Trophoblast cell (in vitro differentiated cells and primary cell): Measurements from ENCODE around the gene BCKDK.

Experiments
- DNase-seq, 2 donors: peaks; one replicate each; pipeline ENCODE4 v3.0.0-alpha.2; 2016
- H2AFZ ChIP-seq: 2 replicates; pipeline ENCODE4 v1.6.1; 2013; ENCODE audit warnings: low read length, moderate library complexity, mild to moderate bottlenecking; ENCODE audit not compliant: insufficient read depth, poor library complexity
- H2AK5ac ChIP-seq: 2 replicates; pipeline ENCODE4 v1.6.1; 2013; ENCODE audit warnings: mild to moderate bottlenecking, low read length
- H2BK120ac ChIP-seq: 2 replicates; pipeline ENCODE4 v1.6.1; 2013; ENCODE audit warnings: low read length, mild to moderate bottlenecking, moderate library complexity; ENCODE audit not compliant: insufficient read depth, poor library complexity
- H2BK12ac ChIP-seq: 2 replicates; pipeline ENCODE4 v1.6.1; 2013; ENCODE audit warnings: mild to moderate bottlenecking, low read length, moderate library complexity
- H2BK5ac ChIP-seq: 2 replicates; pipeline ENCODE4 v1.6.1; 2013; ENCODE audit warnings: low read length, low read depth, moderate library complexity, mild to moderate bottlenecking; ENCODE audit not compliant: poor library complexity
- H3K14ac ChIP-seq: 2 replicates; pipeline ENCODE4 v1.6.1; 2013; ENCODE audit warnings: mild to moderate bottlenecking, low read length
- H3K18ac ChIP-seq: 2 replicates; pipeline ENCODE4 v1.6.1; 2013; ENCODE audit warnings: mild to moderate bottlenecking, low read length
- H3K23ac ChIP-seq: 2 replicates; pipeline ENCODE4 v1.6.1; 2013; ENCODE audit warnings: low read length
- H3K27ac ChIP-seq: 2 replicates; pipeline ENCODE4 v1.5.1; 2013; ENCODE audit warnings: low read depth, mild to moderate bottlenecking, inconsistent platforms, low read length, moderate library complexity
- H3K27me3 ChIP-seq: 2 replicates; pipeline ENCODE4 v1.6.1; 2013; ENCODE audit warnings: inconsistent platforms, mild to moderate bottlenecking, low read length, moderate library complexity; ENCODE audit not compliant: insufficient read depth
- H3K36me3 ChIP-seq, 2 experiments: 1 replicate in 1 of 2; 2 replicates in 1 of 2; pipeline ENCODE4 v1.6.1; 2013; ENCODE audit warnings: low read length in 2 of 2, mild to moderate bottlenecking in 2 of 2, moderate library complexity in 1 of 2; ENCODE audit not compliant: insufficient read depth in 2 of 2, control insufficient read depth in 1 of 2
- H3K4ac ChIP-seq: 2 replicates; pipeline ENCODE4 v1.6.1; 2013; ENCODE audit warnings: low read depth, mild to moderate bottlenecking, low read length, moderate library complexity
- H3K4me1 ChIP-seq, 2 experiments: 1 replicate in 1 of 2; 2 replicates in 1 of 2; pipeline ENCODE4 v1.6.1; 2013; ENCODE audit warnings: low read length in 2 of 2, mild to moderate bottlenecking in 2 of 2, moderate library complexity in 1 of 2; ENCODE audit not compliant: insufficient read depth in 2 of 2, control insufficient read depth in 1 of 2
- H3K4me2 ChIP-seq: 2 replicates; pipeline ENCODE4 v1.6.1; 2013; ENCODE audit warnings: inconsistent platforms, mild to moderate bottlenecking, low read length, moderate library complexity
- H3K4me3 ChIP-seq: 2 replicates; pipeline ENCODE4 v1.5.1; 2013; ENCODE audit warnings: mild to moderate bottlenecking, low read depth, low read length, inconsistent platforms
- H3K79me1 ChIP-seq: one replicate; pipeline ENCODE4 v1.6.1; 2013; ENCODE audit warnings: low read length
- H3K79me2 ChIP-seq: 2 replicates; pipeline ENCODE4 v1.6.1; 2013; ENCODE audit warnings: low read length, mild to moderate bottlenecking; ENCODE audit not compliant: control insufficient read depth, insufficient read depth, poor library complexity
- H3K9ac ChIP-seq: 2 replicates; pipeline ENCODE4 v1.6.1; 2013; ENCODE audit warnings: mild to moderate bottlenecking, low read length
- H3K9me3 ChIP-seq: 2 replicates; pipeline ENCODE4 v1.6.1; 2013; ENCODE audit warnings: low read depth, mild to moderate bottlenecking, control low read depth, inconsistent platforms, low read length; ENCODE audit not compliant: insufficient read depth
- H4K12ac ChIP-seq: 2 replicates; pipeline ENCODE4 v1.6.1; 2013; ENCODE audit warnings: low read depth, mild to moderate bottlenecking, low read length, moderate library complexity
- H4K8ac ChIP-seq: 2 replicates; pipeline ENCODE4 v1.6.1; 2013; ENCODE audit warnings: low read depth, mild to moderate bottlenecking, low read length, moderate library complexity
- H4K91ac ChIP-seq: one replicate; pipeline ENCODE4 v1.6.1; 2013; ENCODE audit warnings: low read depth, mild to moderate bottlenecking, low read length, moderate library complexity
- WGBS: extraction: QIAGEN DNeasy Blood & Tissue Kit; methylation state at CpG from one replicate; pipeline ENCODE4 v1.1.7; 2013; ENCODE audit warnings: missing lambda C conversion rate; ENCODE audit not compliant: insufficient read length, insufficient coverage; ENCODE audit errors: extremely low coverage; 5-methylcytosine and 5-hydroxymethylcytosine counted together

The BCKDK gene

GRCh38 chr16:31110106-31111034 lies 2.2 kb downstream of the BCKDK start:
- Histone ChIP-seq H3K23ac (no peak overlapping the region), H3K36me3 (peaks cover 36 to 40% of the 10 kb centered on the region in 2 experiments), H3K79me2 (peaks cover 6% of the 10 kb centered on the region), H2BK5ac (no peak overlapping the region), H3K4me2 (no peak overlapping the region), H3K9ac (no peak overlapping the region), H3K27ac (no peak overlapping the region), H2BK120ac (no peak overlapping the region), H3K4me3 (no peak overlapping the region), H2AFZ (no peak overlapping the region), H3K27me3 (no peaks in the 10 kb centered on the region), H4K8ac (no peak overlapping the region), H4K91ac (no peak overlapping the region), H3K18ac (no peak overlapping the region), H3K4me1 (peaks cover 0 to 14% of the 10 kb centered on the region in 2 experiments), H4K12ac (no peak overlapping the region), H3K14ac (no peak overlapping the region), H3K4ac (no peak overlapping the region), H3K9me3 (peaks cover 1% of the 10 kb centered on the region), H2AK5ac (no peak overlapping the region), H3K79me1 (peaks cover 6% of the 10 kb centered on the region), H2BK12ac (no peak overlapping the region)
- WGBS = no CpG with 5 or more reads among the region's 26 CpGs
- no peak for DNase-seq

GRCh38 chr16:31111881-31112466 lies 3.8 kb downstream of the BCKDK start:
- Histone ChIP-seq H3K27ac (no peak overlapping the region), H2AFZ (no peak overlapping the region), H3K23ac (no peak overlapping the region), H4K8ac (no peak overlapping the region), H3K9ac (no peak overlapping the region), H3K79me1 (peaks cover 6% of the 10 kb centered on the region), H3K14ac (no peak overlapping the region), H3K79me2 (peaks cover 6% of the 10 kb centered on the region), H3K36me3 (peaks cover 36 to 40% of the 10 kb centered on the region in 2 experiments), H4K91ac (no peak overlapping the region), H3K4me2 (no peak overlapping the region), H2BK120ac (no peak overlapping the region), H2BK12ac (no peak overlapping the region), H3K4me3 (no peak overlapping the region), H2AK5ac (no peak overlapping the region), H3K9me3 (peaks cover 1% of the 10 kb centered on the region), H3K4me1 (peaks cover 2 to 13% of the 10 kb centered on the region in 2 experiments), H4K12ac (no peak overlapping the region), H3K27me3 (no peaks in the 10 kb centered on the region), H3K18ac (no peak overlapping the region), H2BK5ac (no peak overlapping the region), H3K4ac (no peak overlapping the region)
- WGBS = no CpG with 5 or more reads among the region's 23 CpGs
- DNase-seq = no peak

DNA sequence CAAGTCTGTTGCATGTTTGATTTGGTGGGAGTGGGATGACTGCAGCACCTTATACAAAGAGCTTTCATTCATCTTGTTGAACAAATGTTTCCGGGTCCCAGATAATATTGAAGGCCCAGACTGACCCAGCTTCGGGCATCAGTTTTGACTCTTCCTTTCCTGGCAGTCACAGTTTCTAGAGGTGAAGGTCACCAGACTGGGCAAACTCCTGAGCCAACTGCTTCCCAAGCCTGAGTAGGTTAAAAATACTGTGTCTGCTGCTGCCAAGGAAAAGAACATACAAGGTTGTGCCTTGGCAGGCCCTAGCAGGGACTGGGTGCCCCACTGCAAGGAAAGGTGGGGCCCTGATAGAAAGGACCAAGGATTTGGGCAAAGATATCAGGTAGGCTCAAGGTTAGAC lies 4.5 kb downstream of the BCKDK start:
- WGBS = no CpG with 5 or more reads among the region's 2 CpGs
- peaks cover 8% of the 10 kb centered on the region for H3K79me1 ChIP-seq
- peaks cover 2 to 13% of the 10 kb centered on the region in 2 experiments for H3K4me1 ChIP-seq
- H4K12ac ChIP-seq = no peak overlapping the region
- no peak overlapping the region for H2AK5ac ChIP-seq
- no peak overlapping the region for H3K27ac ChIP-seq
- H3K4me2 ChIP-seq = no peak overlapping the region
- no peak overlapping the region for H2BK120ac ChIP-seq
- no peak overlapping the region for H4K91ac ChIP-seq
- no peak overlapping the region for H3K23ac ChIP-seq
- H3K4ac ChIP-seq = no peak overlapping the region
- no peak overlapping the region for H2BK5ac ChIP-seq
- DNase-seq = no peak
- no peak overlapping the region for H3K9ac ChIP-seq
- no peak overlapping the region for H3K14ac ChIP-seq
- peaks cover 36 to 40% of the 10 kb centered on the region in 2 experiments for H3K36me3 ChIP-seq
- no peak overlapping the region for H2BK12ac ChIP-seq
- H3K27me3 ChIP-seq = no peaks in the 10 kb centered on the region
- H3K18ac ChIP-seq = no peak overlapping the region
- H3K4me3 ChIP-seq = no peak overlapping the region
- H3K9me3 ChIP-seq = peaks cover 1% of the 10 kb centered on the region
- H2AFZ ChIP-seq = no peak overlapping the region
- peaks cover 6% of the 10 kb centered on the region for H3K79me2 ChIP-seq
- H4K8ac ChIP-seq = no peak overlapping the region

DNA sequence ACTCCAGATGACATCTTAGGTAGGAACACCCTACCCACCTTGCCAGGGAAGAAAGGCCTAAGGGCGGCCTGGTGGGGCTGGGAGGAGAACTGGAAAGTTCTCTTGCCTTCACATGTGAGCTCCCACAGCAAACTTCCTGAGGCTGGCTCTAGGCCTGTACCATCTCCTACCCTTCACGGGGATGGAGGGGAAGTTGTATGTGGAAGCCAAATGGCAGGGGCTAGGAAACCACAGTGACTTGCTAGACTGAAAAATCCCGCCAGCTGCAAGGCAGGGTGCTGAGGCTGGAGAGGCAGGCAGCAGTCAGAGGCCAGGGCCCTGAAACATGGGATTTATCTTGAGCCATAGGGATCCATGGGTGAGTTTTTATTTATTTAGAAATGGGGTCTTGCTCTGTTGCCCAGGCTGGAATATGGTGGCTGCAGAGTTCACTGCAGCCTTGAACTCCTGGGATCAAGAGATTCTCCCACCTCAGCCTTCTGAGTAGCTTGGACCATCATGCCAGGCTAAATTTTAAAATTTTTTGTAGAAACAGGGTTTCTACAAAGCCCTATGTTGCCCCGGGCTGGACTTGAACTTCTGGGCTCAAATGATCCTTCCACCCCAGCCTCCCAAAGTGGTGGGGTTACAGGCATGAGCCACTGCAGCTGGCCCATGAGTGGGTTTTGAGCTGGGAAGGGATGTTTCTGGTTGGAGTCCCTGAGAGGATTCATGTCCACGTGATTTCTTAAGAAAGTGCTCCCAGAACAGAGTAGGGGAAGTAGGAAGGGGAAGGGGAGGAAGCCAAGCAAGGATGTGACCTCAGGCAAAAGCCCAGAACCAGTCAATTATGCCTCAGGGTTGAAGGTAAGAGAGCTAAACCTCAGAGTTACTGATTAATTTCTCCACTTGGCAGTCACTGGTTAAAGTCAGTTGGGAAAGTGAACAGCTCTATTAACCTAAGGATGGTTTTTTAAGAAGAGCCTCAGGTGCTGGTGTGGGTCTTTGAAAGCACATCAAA lies 5.2 kb downstream of the BCKDK start:
- Histone ChIP-seq H3K23ac (no peak overlapping the region), H3K18ac (no peak overlapping the region), H3K36me3 (peaks cover 36 to 40% of the 10 kb centered on the region in 2 experiments), H3K4me3 (no peak overlapping the region), H3K79me1 (peaks cover 10% of the 10 kb centered on the region), H4K12ac (no peak overlapping the region), H2AK5ac (no peak overlapping the region), H3K9ac (no peak overlapping the region), H2BK120ac (no peak overlapping the region), H4K91ac (no peak overlapping the region), H2BK5ac (no peak overlapping the region), H3K9me3 (peaks cover 1% of the 10 kb centered on the region), H3K27ac (no peak overlapping the region), H3K79me2 (peaks cover 6% of the 10 kb centered on the region), H3K4ac (no peak overlapping the region), H3K14ac (no peak overlapping the region), H2AFZ (no peak overlapping the region), H3K4me1 (peaks cover 6 to 13% of the 10 kb centered on the region in 2 experiments), H3K27me3 (no peaks in the 10 kb centered on the region), H2BK12ac (no peak overlapping the region), H3K4me2 (no peak overlapping the region), H4K8ac (no peak overlapping the region)
- peak; percentile 58 to 80 for DNase-seq
- WGBS = no CpG with 5 or more reads among the region's 5 CpGs
